NCI-H2171 (cell line): ENCODE data around the gene SLC46A3.

ENCODE experiments used
- DNase-seq: peaks from one replicate; lab custom pipeline; 2025; lab: John Stamatoyannopoulos, UW

SLC46A3 gene

DNA sequence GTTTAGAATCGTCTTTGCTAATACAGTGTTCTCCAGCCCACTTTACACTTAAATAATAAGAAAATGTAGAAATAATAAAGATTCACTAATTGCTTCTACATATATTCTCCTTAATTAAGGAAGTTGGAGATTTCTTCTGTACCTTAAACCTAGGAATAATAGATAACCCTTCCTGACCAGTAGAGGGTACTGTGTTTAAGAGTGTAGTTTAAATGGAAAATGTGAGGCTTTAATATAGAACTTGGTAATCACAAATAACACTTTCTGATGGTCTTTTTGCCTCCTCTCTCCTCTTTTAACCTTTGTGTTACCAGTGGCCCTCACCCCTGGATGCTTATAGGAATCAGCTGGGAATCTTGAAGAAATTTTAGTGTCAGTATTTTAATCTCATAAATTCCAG lies 39.1 kb downstream of the SLC46A3 start:
- no peak for DNase-seq

DNA sequence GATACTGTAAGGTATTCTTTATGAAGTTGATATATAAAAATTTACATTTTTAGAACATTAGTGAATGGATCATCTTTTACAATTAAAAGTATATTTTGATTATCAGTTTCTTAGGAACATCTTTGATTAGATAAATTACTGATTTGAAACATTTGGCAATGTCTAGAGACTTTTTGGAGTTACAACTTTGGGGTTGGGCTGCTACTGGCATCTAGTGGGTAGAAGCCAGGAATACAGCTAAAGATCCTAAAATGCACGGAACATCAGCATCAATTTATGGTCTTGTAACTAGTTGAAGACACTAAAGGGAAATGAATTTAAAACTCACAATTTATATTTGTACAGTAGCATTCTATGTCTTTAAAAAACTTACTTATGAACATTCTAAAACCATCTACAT lies 40.0 kb downstream of the SLC46A3 start:
- DNase-seq: no peak

DNA sequence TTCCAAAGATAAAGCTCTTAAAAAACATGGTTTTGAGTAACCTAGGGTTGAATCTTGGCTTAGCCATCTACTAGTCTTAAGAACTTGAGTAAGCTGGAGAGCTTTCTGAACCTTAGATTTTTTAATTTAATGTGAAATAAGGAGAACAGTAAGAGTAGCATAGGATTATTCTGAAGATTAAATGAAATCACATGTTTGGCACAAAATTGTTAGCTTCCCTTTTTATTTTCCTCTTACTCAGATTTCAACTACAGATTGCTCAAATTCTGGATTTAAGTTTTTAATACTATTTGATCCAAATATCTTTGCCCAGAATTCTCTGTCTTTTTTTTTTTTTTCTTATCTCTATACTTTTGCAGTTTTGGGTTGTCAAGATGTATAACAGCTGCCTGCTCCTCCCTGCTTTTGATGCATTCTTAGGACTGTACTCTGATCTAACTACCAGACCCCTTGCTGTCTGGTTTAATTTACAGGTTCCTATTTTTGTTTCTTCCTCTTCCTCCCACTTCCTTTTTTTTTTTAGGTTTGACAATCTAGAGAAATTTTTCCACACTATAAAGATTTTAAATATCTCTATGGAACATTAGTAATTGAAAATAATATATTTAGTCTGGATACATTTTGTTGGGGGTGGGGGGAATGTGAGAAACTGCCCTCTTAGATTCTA lies 47.5 kb downstream of the SLC46A3 start:
- no peak for DNase-seq

DNA sequence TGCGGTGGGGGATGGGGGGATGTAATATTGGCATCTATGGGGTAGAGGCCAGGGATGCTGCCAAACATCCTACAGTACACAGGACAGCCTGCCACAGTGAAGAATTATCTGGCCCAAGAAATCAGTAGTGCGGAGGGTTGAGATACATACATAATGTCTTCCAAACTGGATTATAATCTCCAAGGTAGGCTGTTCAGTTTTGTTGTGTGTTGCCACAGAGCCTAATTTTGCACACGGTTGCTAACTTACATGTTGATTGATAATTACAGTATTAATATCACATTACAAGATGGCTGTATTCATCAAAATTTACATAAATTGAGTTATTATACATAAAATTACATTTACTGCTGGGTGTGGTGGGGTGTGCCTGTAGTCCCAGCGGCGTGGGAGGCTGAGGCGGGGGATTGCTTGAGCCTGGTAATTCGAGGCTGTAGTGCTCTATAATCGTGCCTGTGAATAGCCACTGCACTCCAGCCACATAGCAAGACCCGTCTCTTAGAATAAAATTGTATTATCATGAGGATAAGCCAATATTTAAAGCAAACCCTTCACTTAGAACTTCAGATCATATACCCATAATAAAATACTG lies 51.8 kb downstream of the SLC46A3 start:
- no peak for DNase-seq

DNA sequence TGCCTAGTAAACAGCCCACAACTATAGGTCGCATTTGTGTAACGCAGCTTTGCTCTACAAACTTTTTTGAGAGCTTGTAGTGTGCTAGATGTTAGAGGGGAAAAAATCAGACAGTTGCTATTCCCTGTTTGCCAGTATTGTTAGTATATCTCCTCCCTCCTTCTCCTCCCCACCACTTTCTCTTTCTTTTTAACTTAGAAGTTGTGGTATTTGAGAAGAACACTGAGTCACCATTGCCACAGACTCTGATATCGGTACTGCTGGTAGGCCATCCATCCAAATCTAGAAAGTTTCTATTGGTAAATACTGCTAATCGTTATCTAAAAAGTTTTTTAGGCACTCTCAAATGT lies 59.2 kb downstream of the SLC46A3 start:
- DNase-seq: no peak

DNA sequence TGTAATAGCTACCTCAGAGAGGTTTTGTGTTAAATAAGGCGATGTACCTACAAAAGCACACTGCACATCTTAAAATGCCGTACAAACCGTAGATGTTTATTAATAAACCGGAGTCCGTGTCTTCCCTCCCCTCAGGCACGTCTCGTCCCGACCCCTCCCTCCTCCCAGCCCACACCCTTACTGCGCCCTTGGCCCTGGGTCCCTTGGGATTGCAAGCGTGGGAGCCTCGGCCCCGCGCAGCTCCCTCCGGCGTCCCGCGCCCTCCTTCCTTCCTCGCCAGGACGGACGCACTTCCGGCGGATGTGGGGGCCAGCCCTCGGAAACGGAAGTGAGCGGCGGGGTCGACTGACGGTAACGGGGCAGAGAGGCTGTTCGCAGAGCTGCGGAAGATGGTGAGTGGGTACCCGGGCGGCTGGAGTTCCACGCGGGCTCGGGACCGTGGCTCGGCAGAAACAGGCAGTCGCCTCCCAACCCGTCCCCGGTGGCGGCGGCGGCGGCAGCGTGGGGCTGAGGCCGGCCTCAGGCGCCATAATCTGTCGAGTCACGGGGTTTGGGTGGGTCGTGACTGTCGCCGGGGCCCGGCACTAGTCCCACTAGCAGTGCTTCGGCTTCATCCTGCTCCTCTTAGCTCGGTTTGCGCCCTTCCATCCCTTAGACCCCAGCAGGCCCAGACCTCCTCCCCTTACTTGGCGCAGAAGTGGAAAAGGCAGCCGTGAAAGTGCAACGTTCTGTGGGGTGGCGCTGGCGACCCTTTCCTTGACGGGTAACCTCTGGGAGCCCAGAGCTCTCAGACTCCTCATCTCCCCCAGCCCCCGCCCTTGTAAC lies 59.8 kb downstream of the SLC46A3 start, which contains the start of gene POMP:
POMP (plus strand) TSS at position 335 of the 825 bp plus-strand sequence; CDS start at position 390, 55 bp downstream.
- DNase-seq: peak; percentile 86

DNA sequence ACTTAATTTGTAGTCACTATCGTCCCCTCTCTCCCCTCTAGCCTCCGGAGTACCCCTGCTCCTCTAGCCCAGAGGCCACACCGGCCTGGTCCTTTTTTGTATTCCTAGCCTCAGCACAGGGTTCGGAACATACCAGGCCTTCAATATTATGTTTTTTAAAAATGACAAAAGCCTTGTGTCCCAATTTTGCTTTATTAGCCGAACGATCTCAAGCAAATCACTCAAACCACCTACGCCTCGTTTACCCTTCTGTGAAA lies 60.3 kb downstream of the SLC46A3 start:
- DNase-seq: no peak

DNA sequence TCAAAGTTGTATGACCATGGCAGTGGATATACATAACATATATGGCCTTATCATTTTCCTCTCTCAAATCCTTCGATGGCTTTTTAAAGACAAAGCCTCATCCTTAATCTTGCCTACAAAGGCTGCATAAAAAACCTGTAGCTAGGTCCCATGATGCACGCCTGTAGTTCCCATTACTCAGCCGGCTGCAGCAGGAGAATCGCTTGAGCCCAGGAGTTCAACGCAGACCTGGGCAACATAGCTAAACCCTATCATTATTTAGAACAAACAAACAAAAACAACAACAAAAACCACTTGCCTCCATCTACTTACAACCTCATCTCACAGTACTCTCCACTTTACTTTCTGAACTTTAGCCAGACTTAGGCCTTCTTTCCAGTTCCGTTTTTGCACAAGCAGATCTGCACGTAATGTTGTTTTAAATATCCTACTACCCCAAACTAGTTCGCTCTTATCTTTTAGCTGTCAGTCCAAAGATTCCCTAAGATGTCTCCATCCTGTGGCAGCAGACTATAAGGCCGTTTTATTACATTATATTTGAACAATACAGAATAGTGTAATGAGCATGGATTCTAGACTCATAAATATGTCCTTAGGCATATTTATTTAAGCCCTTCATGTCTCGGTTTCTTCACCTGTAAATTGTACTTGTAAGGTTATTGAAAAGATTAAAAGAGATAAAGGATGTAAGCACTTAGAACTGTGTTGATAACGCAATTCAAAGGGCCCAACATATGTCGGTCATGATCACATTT lies 60.8 kb downstream of the SLC46A3 start:
- no peak for DNase-seq

DNA sequence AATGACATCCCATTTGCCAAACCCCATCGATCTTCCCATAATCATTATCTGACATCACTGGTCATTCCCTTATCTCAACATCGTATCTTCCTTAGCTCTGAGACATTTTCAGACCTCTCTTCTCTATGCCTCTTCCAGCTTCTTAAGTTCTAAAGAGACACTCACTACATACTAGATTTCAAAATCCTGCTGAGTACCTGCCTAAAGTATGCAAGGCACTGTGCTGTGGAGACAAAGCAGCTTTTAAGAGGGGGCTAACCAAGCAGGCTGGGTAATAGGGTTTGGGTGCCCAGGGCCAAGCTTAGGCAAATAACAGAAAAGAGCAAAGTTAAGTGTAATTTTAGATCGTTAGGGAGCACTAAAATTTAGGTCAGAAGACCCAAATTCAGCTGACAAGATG lies 63.2 kb downstream of the SLC46A3 start:
- DNase-seq: no peak

DNA sequence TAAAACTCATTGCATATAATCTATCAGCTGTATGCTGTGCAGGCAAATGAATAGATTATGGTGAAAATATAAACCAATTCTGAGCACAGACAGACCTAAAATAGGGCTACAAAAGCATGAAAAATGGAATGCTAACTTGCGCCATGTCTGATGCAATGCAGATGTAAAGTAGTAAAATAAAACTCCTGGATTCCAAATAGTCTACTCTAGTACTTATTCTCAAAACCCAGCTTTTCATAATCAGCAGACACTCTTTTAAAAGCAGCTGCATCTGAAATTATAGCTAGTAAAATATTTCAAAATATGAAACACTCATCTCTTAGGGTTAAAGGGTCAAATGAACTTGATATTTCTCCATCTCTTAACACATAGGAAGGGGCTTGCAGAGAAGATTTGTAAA lies 64.5 kb downstream of the SLC46A3 start:
- no peak for DNase-seq

DNA sequence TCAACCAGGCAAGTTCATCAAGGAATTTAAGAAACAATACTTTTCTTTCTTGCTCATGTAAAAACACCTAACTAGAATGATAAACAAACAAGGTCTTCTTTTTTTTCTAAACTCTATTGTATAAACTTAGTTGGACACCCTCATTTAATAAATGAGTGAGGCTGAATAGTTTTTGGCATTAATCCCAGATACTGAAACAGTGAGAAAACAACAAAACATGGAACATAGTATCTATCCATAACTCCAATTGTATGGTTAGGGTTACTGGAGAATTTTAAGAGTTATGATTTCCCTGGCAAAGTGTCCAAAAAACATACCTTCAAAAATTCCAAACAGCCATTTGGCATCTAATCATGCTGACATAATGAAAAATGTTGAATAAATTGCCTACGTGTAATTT lies 65.7 kb downstream of the SLC46A3 start:
- DNase-seq: no peak

DNA sequence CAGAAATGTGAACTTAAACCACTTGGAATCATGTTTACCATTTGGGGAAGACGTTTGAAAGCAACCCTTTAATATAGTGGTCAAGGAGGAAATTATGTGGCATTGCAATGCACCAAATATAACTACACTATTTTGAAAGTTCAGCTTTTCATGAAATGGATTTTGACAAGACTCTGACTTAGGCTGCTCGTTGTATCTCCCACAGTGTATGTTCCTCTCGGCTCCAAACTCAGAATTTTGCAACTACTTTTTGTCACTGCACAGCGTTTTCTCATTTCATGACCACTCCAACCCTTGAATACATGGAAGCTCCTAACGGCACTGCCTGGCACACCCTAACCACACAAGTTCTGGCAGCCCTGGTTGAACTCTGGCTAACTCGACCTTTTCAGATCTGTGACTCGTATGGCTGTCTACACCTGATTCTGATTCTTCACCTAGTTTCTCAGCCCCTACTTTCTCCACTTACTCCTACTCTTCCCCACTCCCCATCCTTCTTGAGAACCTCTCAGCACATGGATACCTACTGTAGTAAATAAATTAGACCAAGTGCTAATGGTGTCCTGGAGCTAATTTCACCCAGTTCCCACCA lies 66.9 kb downstream of the SLC46A3 start:
- no peak for DNase-seq

DNA sequence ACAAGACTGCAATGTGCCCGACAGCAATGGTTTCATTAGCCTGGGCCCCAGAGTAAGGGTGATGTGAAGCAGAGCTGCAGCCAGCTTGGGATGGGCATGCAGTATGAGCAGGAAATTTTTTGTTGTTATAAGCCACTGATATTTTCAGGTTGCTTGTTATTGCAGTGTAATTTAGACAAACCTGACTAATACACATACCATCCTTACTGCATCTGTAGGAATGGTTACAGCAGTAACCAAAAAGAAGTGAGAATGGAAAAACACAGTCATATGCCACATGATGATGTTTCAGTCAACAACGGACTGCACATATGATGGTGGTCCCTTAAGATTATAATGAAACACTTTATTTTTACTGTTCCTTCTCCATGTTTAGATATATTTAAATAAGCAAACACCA lies 68.5 kb downstream of the SLC46A3 start:
- no peak for DNase-seq
